NCI-H526 (cell line): Measurements from ENCODE around the gene INSR.
"Not testable (repeated sequence)": the region's sequence is repeated elsewhere in the genome, so short reads cannot be mapped to it uniquely, and the experiment has no call there.

Source experiments
- DNase-seq, 2 experiments: peaks; one replicate each; lab custom pipeline; 2025; lab: John Stamatoyannopoulos, UW

INSR gene

GRCh38 chr19:7293762-7294557 lies at the start of gene INSR:
TSS of gene INSR (minus strand) at chr19:7294414. CDS start at chr19:7293891, 523 bp downstream.
- DNase-seq, result peak; percentile 25 to 86

GRCh38 chr19:7342143-7342542 lies 47.9 kb upstream of the INSR start:
- no peak for DNase-seq

GRCh38 chr19:7340959-7341837 lies 47.0 kb upstream of the INSR start:
- DNase-seq, result peak; percentile 6 to 66

- no peak for DNase-seq
Measured at GRCh38 chr19:7337380-7338194, 43.4 kb upstream of the INSR start.

GRCh38 chr19:7336321-7336973 lies 42.2 kb upstream of the INSR start:
- DNase-seq, result no peak

GRCh38 chr19:7333198-7334118 lies 39.2 kb upstream of the INSR start:
- no peak for DNase-seq

- no peak for DNase-seq
Measured at GRCh38 chr19:7331446-7331845, 37.2 kb upstream of the INSR start.

GRCh38 chr19:7328647-7329046 lies 34.4 kb upstream of the INSR start:
- DNase-seq, result no peak

GRCh38 chr19:7327802-7328201 lies 33.6 kb upstream of the INSR start:
- DNase-seq, result no peak

GRCh38 chr19:7326105-7326877 lies 32.1 kb upstream of the INSR start:
- peak in 1 of 2 experiments; percentile 16 for DNase-seq

- DNase-seq, result no peak
Measured at GRCh38 chr19:7318176-7318575, 24.0 kb upstream of the INSR start.

GRCh38 chr19:7312816-7313215 lies 18.6 kb upstream of the INSR start:
- DNase-seq, result no peak

- no peak for DNase-seq
Measured at GRCh38 chr19:7311911-7312310, 17.7 kb upstream of the INSR start.

GRCh38 chr19:7308327-7308726 lies 14.1 kb upstream of the INSR start:
- DNase-seq, result not testable (repeated sequence)

GRCh38 chr19:7307590-7308218 lies 13.5 kb upstream of the INSR start:
- no peak for DNase-seq

- no peak for DNase-seq
Measured at GRCh38 chr19:7304200-7304599, 10.0 kb upstream of the INSR start.

GRCh38 chr19:7303470-7303869 lies 9.3 kb upstream of the INSR start:
- no peak for DNase-seq

- DNase-seq, result no peak
Measured at GRCh38 chr19:7301525-7301924, 7.3 kb upstream of the INSR start.

GRCh38 chr19:7297742-7298141 lies 3.5 kb upstream of the INSR start:
- DNase-seq, result no peak
